Suppressor macrophage (primary cell): Measurements from ENCODE around the gene NCL.
"Not testable (repeated sequence)": the region's sequence is repeated elsewhere in the genome, so short reads cannot be mapped to it uniquely, and the experiment has no call there.

Experiments used
- DNase-seq, 4 experiments: peaks; one replicate each; pipeline ENCODE4 v3.0.0-alpha.2; 2020 to 2022

NCL gene

GRCh38 chr2:231404183-231404578, 60.1 kb downstream of the NCL start:
- not testable (repeated sequence) for DNase-seq
